Measurements from ENCODE around the gene SMG7.
A peak's percentile ranks its signal among the peaks of the same experiment; 100 is the strongest.

SMG7 gene

GRCh38 chr1:183466781-183467180, 5.5 kb upstream of the SMG7 start:
- Histone ChIP-seq H3K9ac (no peak overlapping the region), H3K4me1 (peaks cover 11% of the 10 kb centered on the region), H3K27me3 (no peaks in the 10 kb centered on the region), H3K36me3 (no peaks in the 10 kb centered on the region), H3K4me3 (no peak overlapping the region), H3K27ac (no peak overlapping the region), H4K20me1 (no peaks in the 10 kb centered on the region), H3K9me3 (no peaks in the 10 kb centered on the region), H3K4me2 (no peak overlapping the region)
- no peak for TF ChIP-seq Cebpa-rat (IDR thresholded peaks at IDR 0.05)

GRCh38 chr1:183467687-183468086, 4.6 kb upstream of the SMG7 start:
- no peaks in the 10 kb centered on the region for H3K36me3 ChIP-seq
- H3K9ac ChIP-seq: no peak overlapping the region
- no peaks in the 10 kb centered on the region for H3K27me3 ChIP-seq
- no peak overlapping the region for H3K4me2 ChIP-seq
- no peak overlapping the region for H3K4me3 ChIP-seq
- no peaks in the 10 kb centered on the region for H3K9me3 ChIP-seq
- no peak overlapping the region for H3K27ac ChIP-seq
- no peak for TF ChIP-seq Cebpa-rat (IDR thresholded peaks at IDR 0.05)
- H3K4me1 ChIP-seq: peaks cover 11% of the 10 kb centered on the region
- peaks cover 1% of the 10 kb centered on the region; the same call in 1 of the 2 replicates for H4K20me1 ChIP-seq

GRCh38 chr1:183470147-183470960, 1.9 kb upstream of the SMG7 start:
- peak overlapping the region; percentile 94 for H3K4me2 ChIP-seq
- no peak for TF ChIP-seq Cebpa-rat (IDR thresholded peaks at IDR 0.05)
- no peaks in the 10 kb centered on the region for H3K36me3 ChIP-seq
- peak overlapping the region; percentile 99 for H3K9ac ChIP-seq
- peak overlapping the region; percentile 100 for H3K27ac ChIP-seq
- no peaks in the 10 kb centered on the region for H3K27me3 ChIP-seq
- H3K9me3 ChIP-seq: no peaks in the 10 kb centered on the region
- peaks cover 27% of the 10 kb centered on the region for H4K20me1 ChIP-seq
- peaks cover 34% of the 10 kb centered on the region for H3K4me1 ChIP-seq
- H3K4me3 ChIP-seq: peak overlapping the region; percentile 98

- no peak for TF ChIP-seq Cebpa-rat (IDR thresholded peaks at IDR 0.05)
These were observed 1.1 kb upstream of the SMG7 start for GRCh38 chr1:183470961-183471742.

GRCh38 chr1:183471743-183472487, 384 bp upstream of the SMG7 start:
- H3K27me3 ChIP-seq: no peaks in the 10 kb centered on the region
- H3K9ac ChIP-seq: peak overlapping the region; percentile 99
- peaks cover 49% of the 10 kb centered on the region for H3K4me1 ChIP-seq
- peaks cover 39% of the 10 kb centered on the region for H4K20me1 ChIP-seq
- TF ChIP-seq Cebpa-rat (IDR thresholded peaks at IDR 0.05): no peak
- H3K4me3 ChIP-seq: peak overlapping the region; percentile 98
- H3K36me3 ChIP-seq: no peaks in the 10 kb centered on the region
- peak overlapping the region; percentile 100 for H3K27ac ChIP-seq
- H3K4me2 ChIP-seq: peak overlapping the region; percentile 94
- H3K9me3 ChIP-seq: no peaks in the 10 kb centered on the region

More at GRCh38 chr1:183470961-183471742, 1.1 kb upstream of the SMG7 start:
- peaks cover 35% of the 10 kb centered on the region for H4K20me1 ChIP-seq
- peak overlapping the region; percentile 100 for H3K27ac ChIP-seq
- H3K9me3 ChIP-seq: no peaks in the 10 kb centered on the region
- peaks cover 42% of the 10 kb centered on the region for H3K4me1 ChIP-seq
- H3K9ac ChIP-seq: peak overlapping the region; percentile 99
- peak overlapping the region; percentile 94 for H3K4me2 ChIP-seq
- H3K27me3 ChIP-seq: no peaks in the 10 kb centered on the region
- peak overlapping the region; percentile 98 for H3K4me3 ChIP-seq
- H3K36me3 ChIP-seq: no peaks in the 10 kb centered on the region

GRCh38 chr1:183473217-183473536, 878 bp downstream of the SMG7 start:
- no peaks in the 10 kb centered on the region for H3K36me3 ChIP-seq
- H3K27me3 ChIP-seq: no peaks in the 10 kb centered on the region
- H3K9ac ChIP-seq: peak overlapping the region; percentile 99
- no peaks in the 10 kb centered on the region for H3K9me3 ChIP-seq
- peak overlapping the region; percentile 90 for H3K4me2 ChIP-seq
- TF ChIP-seq Cebpa-rat (IDR thresholded peaks at IDR 0.05): no peak
- peaks cover 58% of the 10 kb centered on the region for H3K4me1 ChIP-seq
- H3K27ac ChIP-seq: peak overlapping the region; percentile 100
- peak overlapping the region; percentile 98 for H3K4me3 ChIP-seq
- H4K20me1 ChIP-seq: peaks cover 42% of the 10 kb centered on the region

GRCh38 chr1:183476081-183476480, 3.8 kb downstream of the SMG7 start:
- Histone ChIP-seq H3K9me3 (no peaks in the 10 kb centered on the region), H3K9ac (no peak overlapping the region; the same call in 1 of the 2 replicates), H3K4me1 (peaks cover 76% of the 10 kb centered on the region), H3K4me2 (peak overlapping the region; percentile 50), H3K27ac (peak overlapping the region; percentile 54; the same call in 1 of the 2 replicates), H3K36me3 (peaks cover 4% of the 10 kb centered on the region; the same call in 1 of the 2 replicates), H3K27me3 (no peaks in the 10 kb centered on the region), H3K4me3 (no peak overlapping the region), H4K20me1 (peaks cover 59% of the 10 kb centered on the region)
- no peak for TF ChIP-seq Cebpa-rat (IDR thresholded peaks at IDR 0.05)

- Histone ChIP-seq H3K4me1 (peaks cover 85% of the 10 kb centered on the region), H3K36me3 (peaks cover 13% of the 10 kb centered on the region; the same call in 1 of the 2 replicates), H3K9ac (peak overlapping the region; percentile 62; the same call in 1 of the 2 replicates), H3K27ac (peak overlapping the region; percentile 70), H4K20me1 (peaks cover 74% of the 10 kb centered on the region), H3K9me3 (no peaks in the 10 kb centered on the region), H3K27me3 (no peaks in the 10 kb centered on the region), H3K4me3 (peak overlapping the region; percentile 36; the same call in 1 of the 2 replicates), H3K4me2 (peak overlapping the region; percentile 87)
- no peak for TF ChIP-seq Cebpa-rat (IDR thresholded peaks at IDR 0.05)
These were observed 5.9 kb downstream of the SMG7 start for GRCh38 chr1:183477986-183478781.

- Histone ChIP-seq H3K4me2 (peak overlapping the region; percentile 87), H3K27me3 (no peaks in the 10 kb centered on the region), H3K4me1 (peaks cover 57% of the 10 kb centered on the region), H3K4me3 (no peak overlapping the region), H4K20me1 (peaks cover 75% of the 10 kb centered on the region), H3K27ac (no peak overlapping the region), H3K36me3 (peaks cover 13% of the 10 kb centered on the region; the same call in 1 of the 2 replicates), H3K9me3 (no peaks in the 10 kb centered on the region), H3K9ac (no peak overlapping the region)
- TF ChIP-seq Cebpa-rat (IDR thresholded peaks at IDR 0.05): no peak
These were observed 8.7 kb downstream of the SMG7 start for GRCh38 chr1:183480971-183481441.

Data from BLaER1 (cell line).